ENCODE data around the gene SMIM13. TPM values are rescaled to one million over a fixed set of nuclear protein-coding genes. Genes with fewer than 3 reads are reported as not detected.

The SMIM13 gene
- total and polyA plus RNA-seq, 2 of the 4 experiments (the other 2 are of a cell fraction), result 5.4 to 10.0 TPM

DNA sequence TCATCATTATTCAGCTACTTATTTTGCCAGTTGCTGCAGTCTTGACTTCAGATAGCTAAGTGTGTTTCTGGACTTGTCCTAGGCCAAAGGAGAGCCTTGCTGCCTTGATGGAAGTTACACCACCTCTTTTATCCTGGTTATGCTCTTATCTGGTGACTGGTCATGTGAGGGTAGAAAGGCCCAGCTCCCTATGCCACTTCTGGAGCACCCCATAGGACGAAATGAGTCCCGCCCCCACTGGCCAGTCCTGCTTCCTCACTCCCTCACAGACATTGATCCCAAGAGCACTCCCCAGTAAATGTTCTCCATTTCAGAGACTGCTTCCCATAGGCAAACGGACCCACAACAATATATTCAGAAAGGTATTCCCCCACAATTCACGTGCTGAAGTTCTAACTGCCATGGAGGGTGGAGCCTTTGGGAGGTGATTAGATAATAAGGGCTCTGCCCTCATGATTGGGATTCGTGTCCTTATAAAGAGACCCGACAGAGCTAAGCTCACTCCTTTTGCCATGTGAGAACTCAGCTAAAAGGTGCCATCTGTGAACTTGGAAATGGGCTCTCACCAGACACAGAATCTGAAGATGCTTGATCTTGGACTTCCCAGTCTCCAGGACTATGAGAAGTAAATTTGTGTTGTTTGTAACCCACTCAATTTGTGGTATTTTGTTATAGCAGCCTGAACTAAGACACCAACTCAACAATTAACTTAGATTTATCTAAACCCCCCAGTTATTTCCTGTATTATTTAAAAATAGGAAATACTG, 28.0 kb upstream of the SMIM13 start (continued):
- TF ChIP-seq RFX5 (IDR thresholded peaks at IDR 0.05; ENCODE audit: low read depth, low read length), result no peak

DNA sequence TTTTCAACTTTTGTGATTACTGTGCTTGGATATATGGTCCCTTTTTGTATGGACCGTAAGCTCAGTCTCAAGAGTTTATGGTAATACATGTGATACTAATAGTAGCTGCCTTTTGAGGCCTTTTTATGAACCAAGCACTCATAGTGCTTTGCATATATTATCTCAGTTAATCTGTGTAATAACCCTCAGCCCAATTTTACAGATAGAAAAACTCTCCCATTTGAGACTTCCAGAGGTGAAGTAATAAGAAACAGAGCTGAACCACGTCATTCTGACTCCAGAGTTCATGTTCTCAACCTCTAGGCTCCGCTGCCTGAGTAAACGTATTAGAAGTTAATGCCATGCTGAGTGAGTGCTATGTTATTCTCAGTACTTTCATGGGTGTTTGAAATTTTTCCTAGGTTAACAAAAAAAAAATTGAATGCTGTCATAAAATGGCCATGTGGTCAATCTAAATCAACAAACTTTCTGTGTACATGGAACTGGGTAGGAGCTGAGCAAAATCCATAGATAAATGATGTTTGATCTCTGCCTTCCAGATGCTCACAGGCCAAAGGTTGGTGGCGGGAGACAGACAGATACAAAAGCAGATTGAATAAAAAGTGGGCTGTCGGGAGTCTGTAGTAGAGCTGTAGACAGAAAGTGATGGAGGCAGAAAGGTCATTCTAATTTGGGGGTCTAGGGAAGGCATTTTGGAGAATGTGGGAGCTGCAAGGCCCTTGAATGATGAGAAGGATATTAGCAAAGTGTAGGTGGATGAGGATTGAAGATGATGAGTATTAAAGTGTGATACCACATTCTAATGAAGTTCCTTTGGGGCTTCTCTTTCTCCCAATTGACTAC, 26.9 kb upstream of the SMIM13 start:
- intact Hi-C loops (cut with micrococcal nuclease), result loop anchor here (5.0 kb wide), 1 partner anchor 229 kb away; the partner anchor contains the start of gene MAK
- 0 out of 2 replicates have a peak, but pooled peaks cover 3% of the 10 kb centered on the region for H3K9me3 ChIP-seq (ENCODE audit: control insufficient read depth, insufficient read depth, low read length)

More for the DNA sequence above, 26.9 kb upstream of the SMIM13 start:
- Histone ChIP-seq H3K14ac (replicated peaks; ENCODE audit: low read depth, low read length) (no peak overlapping the region), H2AFZ (replicated peaks; ENCODE audit: low read length, poor library complexity) (no peak overlapping the region), H3K27ac (ENCODE audit: insufficient read depth, low read length) (no peak overlapping the region), H3K23ac (ENCODE audit: low read depth, low read length) (no peak overlapping the region), H4K20me1 (ENCODE audit: insufficient read depth, low read length) (no peaks in the 10 kb centered on the region), H2AK5ac (ENCODE audit: low read depth, low read length) (no peak overlapping the region), H3K27me3 (ENCODE audit: control insufficient read depth, insufficient read depth, low read length) (peaks cover 9% of the 10 kb centered on the region), H4K8ac (ENCODE audit: low read depth in 2 of 2, low read length in 2 of 2) (no peak overlapping the region), H3K79me1 (ENCODE audit: low read depth in 1 of 2, low read length in 2 of 2) (no peaks in the 10 kb centered on the region), H2AK9ac (replicated peaks; ENCODE audit: low read depth, low read length, poor library complexity) (no peak overlapping the region), H3K4me3 (ENCODE audit: insufficient read depth, low read depth, low read length) (no peak overlapping the region), H3K9ac (ENCODE audit: low read depth, low read length) (no peak overlapping the region), H2BK15ac (ENCODE audit: low read depth, low read length) (no peak overlapping the region), H2BK5ac (ENCODE audit: low read depth, low read length, poor library complexity, severe bottlenecking) (no peak overlapping the region), H3K56ac (ENCODE audit: extremely low read depth, insufficient read depth, low read length) (no peak overlapping the region), H2BK120ac (ENCODE audit: low read depth, low read length) (no peak overlapping the region), H3K4me1 (ENCODE audit: control insufficient read depth, insufficient read depth, low read length) (no peaks in the 10 kb centered on the region), H3K9me1 (ENCODE audit: insufficient read depth, low read length) (no peaks in the 10 kb centered on the region), H4K5ac (ENCODE audit: low read depth, low read length) (no peak overlapping the region), H3K36me3 (ENCODE audit: control insufficient read depth, insufficient read depth, low read length) (no peaks in the 10 kb centered on the region), H3K4me2 (ENCODE audit: low read depth, low read length) (no peak overlapping the region), H3K18ac (ENCODE audit: low read depth, low read length) (no peak overlapping the region), H3K4ac (ENCODE audit: low read depth, low read length) (no peak overlapping the region), H2BK20ac (ENCODE audit: low read depth, low read length) (no peak overlapping the region), H4K91ac (ENCODE audit: insufficient read depth, low read depth, low read length) (no peak overlapping the region)
- TF ChIP-seq CHD1 (IDR thresholded peaks at IDR 0.05; ENCODE audit: low read depth, low read length) (no peak), MAZ (IDR thresholded peaks at IDR 0.05; ENCODE audit: borderline replicate concordance, low read depth, low read length) (no peak), CEBPB (IDR thresholded peaks at IDR 0.05; ENCODE audit: low read depth, low read length) (no peak), FOS (IDR thresholded peaks at IDR 0.05; ENCODE audit: low read depth, low read length) (no peak), RAD21 (IDR thresholded peaks at IDR 0.05; ENCODE audit: low read length) (no peak)
- TF ChIP-seq, protein P1, sequence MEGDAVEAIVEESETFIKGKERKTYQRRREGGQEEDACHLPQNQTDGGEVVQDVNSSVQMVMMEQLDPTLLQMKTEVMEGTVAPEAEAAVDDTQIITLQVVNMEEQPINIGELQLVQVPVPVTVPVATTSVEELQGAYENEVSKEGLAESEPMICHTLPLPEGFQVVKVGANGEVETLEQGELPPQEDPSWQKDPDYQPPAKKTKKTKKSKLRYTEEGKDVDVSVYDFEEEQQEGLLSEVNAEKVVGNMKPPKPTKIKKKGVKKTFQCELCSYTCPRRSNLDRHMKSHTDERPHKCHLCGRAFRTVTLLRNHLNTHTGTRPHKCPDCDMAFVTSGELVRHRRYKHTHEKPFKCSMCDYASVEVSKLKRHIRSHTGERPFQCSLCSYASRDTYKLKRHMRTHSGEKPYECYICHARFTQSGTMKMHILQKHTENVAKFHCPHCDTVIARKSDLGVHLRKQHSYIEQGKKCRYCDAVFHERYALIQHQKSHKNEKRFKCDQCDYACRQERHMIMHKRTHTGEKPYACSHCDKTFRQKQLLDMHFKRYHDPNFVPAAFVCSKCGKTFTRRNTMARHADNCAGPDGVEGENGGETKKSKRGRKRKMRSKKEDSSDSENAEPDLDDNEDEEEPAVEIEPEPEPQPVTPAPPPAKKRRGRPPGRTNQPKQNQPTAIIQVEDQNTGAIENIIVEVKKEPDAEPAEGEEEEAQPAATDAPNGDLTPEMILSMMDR (conservative IDR thresholded peaks at IDR 0.05; ENCODE audit: low read depth, low read length), result no peak
- TF ChIP-seq, protein P2, sequence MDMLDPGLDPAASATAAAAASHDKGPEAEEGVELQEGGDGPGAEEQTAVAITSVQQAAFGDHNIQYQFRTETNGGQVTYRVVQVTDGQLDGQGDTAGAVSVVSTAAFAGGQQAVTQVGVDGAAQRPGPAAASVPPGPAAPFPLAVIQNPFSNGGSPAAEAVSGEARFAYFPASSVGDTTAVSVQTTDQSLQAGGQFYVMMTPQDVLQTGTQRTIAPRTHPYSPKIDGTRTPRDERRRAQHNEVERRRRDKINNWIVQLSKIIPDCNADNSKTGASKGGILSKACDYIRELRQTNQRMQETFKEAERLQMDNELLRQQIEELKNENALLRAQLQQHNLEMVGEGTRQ (IDR thresholded peaks at IDR 0.05; ENCODE audit: low read depth, low read length), result no peak
- TF ChIP-seq, protein P3, sequence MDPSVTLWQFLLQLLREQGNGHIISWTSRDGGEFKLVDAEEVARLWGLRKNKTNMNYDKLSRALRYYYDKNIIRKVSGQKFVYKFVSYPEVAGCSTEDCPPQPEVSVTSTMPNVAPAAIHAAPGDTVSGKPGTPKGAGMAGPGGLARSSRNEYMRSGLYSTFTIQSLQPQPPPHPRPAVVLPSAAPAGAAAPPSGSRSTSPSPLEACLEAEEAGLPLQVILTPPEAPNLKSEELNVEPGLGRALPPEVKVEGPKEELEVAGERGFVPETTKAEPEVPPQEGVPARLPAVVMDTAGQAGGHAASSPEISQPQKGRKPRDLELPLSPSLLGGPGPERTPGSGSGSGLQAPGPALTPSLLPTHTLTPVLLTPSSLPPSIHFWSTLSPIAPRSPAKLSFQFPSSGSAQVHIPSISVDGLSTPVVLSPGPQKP (IDR thresholded peaks at IDR 0.05; ENCODE audit: borderline replicate concordance, low read depth, low read length), result no peak
- dilution Hi-C loops (cut with HindIII; ENCODE audit: low sequenced_read_pairs, unreplicated experiment) (no loop called here), in situ Hi-C loops (cut with MboI; ENCODE audit: low sequenced_read_pairs) (loop anchor here (5.0 to 25.0 kb wide), 2 partner anchors 114 to 579 kb away; no protein-coding TSS in a partner anchor)
- DNase-seq (no peak), ATAC-seq (ENCODE audit: low read depth) (no peak)
- POLR2A ChIA-PET (ENCODE audit: unreplicated experiment), result no interaction called here
- BruUV-seq (replicated peaks), result no TSS peak
- CTCF ChIA-PET, result interaction anchor here (0.5 to 1.8 kb wide), 4 partner anchors 112 to 588 kb away, joined by 4 to 9 read pairs (median 5); no protein-coding TSS in a partner anchor
- WGBS, 2 experiments (ENCODE audit: extremely low coverage in 2 of 2, insufficient read length in 1 of 2), result 71% methylated on average over 4 of the region's 6 CpGs; no CpG with 5 or more reads in 1 of the 2 experiments
